ENCODE results near the gene CEND1.

CEND1 gene

DNA sequence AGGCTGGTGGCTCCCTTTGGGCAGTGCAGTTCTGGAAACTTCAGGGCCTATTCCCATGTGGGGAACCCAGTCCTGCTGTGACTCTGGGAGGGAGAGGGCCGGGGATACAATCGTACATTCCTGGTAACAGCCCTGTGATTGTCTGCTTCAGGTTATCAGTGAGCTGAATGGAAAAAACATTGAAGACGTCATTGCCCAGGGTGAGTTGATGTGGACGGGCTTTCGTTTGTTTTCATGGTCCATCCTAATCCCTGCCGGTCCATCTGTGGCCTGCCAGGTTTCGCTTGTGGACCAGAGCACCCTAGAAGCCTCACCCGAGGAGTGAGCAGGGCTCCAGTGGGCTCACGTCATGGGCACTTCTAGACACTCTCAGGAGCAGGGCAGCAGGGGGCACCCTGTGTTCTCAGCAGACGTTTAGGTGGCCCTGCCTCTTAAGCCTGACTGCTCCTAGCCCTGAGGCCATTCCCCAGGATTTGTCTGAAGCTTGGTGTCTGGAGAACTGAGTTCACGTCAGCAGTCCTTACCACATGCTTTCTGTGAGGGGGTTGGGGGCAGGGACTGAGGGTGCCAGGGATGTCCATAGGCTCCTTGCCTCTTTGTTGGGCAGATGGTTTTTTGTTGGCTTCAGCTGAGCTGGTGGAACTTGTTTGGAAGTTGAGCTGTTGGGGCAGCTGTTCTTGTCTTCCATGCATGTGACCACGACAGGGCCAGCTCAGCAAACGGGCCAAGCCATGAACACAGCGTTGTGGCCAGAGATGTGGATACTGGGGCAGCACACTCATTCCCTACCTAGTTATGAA, 21.8 kb upstream of the CEND1 start:
- no peak for DNase-seq (ENCODE audit: low read depth)

DNA sequence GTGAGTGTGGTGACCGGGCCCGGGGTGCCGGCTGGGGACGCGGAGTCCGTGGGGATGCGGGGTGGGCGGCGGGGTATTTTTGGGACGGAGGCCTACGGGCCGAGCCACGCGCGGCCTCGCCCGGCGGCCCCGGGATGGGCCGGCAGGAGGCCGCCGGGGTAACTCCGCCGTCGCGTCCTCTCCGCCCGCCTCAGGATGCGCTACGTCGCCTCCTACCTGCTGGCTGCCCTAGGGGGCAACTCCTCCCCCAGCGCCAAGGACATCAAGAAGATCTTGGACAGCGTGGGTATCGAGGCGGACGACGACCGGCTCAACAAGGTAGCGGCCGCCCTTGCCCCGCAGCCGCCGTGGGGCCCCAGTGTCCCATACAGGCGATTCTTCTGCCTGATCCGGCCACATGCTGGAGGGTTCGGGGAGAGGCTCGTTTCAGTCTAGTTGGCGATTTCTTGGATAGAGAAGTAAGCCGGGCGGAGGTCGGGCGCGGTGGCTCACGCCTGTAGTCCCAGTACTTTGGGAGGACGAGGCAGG, 20.2 kb upstream of the CEND1 start:
- DNase-seq (ENCODE audit: low read depth): no peak

DNA sequence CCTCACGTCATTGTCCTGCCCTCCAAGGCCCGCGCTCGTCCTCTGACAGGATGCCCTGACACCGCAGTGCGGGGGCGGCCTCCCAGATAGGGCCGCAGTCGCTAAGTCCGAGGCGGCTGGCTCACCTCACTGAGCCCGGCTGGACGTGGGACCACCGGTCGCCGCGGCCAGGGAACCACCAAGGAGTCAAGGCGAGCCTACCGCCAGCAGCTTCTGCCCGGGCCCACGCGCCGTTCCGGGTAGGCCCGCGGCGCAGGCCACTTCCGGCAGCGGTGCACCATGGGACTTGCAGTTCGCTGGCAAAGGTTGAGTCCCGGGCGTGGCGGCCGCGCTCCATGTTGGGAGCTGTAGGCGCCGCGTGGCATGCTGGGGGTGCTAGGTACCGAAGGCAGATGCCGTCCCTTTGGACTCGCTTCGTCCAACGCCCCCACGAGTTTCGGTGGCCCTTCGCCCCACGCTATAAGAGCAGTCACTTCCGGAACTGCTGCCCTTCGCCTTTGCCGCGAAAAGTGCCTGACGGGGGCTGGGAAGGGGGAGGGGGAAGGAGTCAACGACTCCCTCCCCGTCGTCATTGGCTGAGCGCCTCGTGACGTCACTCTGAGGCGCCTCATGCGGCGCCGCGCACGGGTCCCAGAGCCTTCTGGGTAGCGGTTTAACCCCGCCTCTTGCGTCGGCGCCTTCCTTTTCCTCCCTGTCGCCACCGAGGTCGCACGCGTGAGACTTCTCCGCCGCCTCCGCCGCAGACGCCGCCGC, 19.6 kb upstream of the CEND1 start, which contains the start of gene RPLP2:
RPLP2 (plus strand) TSS at position 681 of the 753 bp plus-strand sequence. CDS start 268 bp downstream, outside the sequence.
- peak; percentile 98 for DNase-seq (ENCODE audit: low read depth)

DNA sequence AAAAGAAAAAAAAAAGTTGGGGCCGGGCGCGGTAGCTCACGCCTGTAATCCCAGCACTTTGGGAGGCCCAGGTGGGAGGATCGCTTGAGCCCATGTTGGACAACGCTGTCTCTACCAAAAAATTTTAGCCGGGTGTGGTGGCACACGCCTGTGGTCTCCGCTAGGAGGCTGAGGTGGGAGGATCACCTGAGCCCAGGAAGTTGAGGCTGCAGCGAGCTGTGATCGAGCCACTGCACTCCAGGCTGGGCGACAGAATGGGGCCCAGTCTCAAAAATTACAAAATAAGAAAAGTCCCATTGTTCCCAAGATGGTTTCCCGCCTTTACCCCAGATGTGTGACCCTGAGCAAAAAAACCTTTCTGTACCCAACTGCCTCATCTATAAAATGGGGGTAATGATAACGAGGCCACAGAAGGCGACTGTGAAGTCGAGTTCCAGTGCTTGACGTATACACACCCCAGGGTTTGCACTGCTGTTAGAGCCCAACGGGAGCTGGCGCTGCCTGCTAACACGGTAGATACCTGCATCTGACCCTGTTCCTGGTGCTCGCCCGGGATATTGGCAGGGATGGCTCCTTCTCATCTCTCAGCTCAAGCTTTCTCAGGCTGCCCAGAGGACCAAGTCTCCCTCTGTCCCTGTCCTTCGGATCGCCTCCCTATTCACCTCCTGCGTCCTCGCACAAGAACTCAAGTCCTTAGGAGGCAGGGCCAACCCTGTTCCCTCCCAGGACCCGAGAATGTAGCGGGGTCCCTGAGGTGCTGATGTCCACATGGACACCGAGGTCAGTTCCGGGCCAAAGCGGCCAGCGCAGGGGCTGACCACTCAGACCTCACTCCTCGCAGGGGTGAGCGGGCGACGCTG, 18.8 kb upstream of the CEND1 start:
- no peak for DNase-seq (ENCODE audit: low read depth)

DNA sequence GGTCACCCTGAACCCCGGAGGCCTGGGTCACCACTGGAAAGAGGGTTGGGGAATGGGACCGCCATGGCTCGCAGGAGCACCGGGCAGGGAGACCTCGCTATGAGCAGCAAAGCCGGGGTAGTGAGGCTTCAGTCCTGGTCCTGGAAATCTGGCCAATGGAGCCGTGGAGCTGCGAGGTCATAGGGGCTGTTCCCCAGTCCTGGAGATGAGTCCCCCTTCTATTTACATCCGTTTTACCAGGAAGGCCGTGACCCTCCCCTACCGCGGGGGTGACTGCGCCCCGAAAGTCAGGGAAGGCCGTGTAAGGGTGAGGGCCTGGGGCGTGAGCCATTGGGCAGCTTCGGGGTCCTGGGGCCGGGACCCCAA, 14.7 kb upstream of the CEND1 start:
- DNase-seq (ENCODE audit: low read depth): no peak

DNA sequence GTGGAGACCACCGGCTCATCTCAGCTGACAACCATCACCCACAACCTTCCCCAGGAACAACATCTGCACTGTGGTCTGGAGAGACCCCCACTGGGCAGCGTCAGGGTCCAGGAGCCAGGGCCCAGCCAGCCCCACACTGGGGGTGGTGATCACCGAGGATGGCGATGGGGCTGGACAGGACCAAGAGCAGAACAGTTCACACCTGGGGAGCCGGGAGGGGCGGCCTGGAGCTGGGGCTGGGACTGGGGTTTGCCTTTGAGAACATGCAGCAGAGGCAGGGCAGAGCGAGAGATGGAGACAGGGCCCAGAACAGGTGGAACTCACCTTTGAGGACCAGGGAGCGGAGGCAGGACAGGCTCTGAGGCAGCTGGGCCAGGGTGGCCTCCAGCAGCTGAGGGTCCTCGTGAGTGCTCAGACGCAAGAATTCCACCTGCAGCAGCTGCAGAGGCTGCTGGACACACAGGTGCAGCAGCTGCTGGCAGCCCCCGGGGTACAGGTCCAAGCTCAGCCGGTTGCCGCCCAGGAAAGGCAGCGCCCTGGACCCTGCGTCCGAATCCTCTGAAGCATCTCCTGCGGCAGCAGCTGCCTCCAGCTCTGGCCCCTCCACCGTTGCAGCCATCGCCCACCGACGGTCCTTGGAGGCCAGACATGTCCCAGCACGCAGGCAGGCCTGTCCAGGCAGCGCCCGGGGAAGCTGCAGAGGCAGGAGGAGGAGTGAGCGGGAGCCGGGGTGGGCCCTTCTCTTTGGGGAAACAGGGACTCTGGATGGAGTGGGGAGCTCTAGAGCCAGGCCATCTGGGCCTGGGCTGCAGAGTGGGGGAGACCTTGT, 14.1 kb upstream of the CEND1 start:
- DNase-seq (ENCODE audit: low read depth): no peak

DNA sequence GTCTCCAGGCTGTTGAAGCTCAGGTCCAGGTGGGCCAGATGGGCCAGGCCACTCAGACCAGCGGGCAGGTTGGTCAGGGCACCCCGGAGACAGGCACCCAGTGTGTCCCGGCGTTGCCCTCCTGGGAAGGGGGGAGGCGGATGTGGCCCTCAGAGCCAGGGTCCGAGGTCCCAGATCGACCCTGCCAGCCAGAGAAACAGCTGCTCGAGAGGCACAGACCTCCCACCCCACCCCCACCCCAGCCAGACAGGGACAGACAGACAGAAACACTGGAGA, 13.5 kb upstream of the CEND1 start:
- no peak for DNase-seq (ENCODE audit: low read depth)

DNA sequence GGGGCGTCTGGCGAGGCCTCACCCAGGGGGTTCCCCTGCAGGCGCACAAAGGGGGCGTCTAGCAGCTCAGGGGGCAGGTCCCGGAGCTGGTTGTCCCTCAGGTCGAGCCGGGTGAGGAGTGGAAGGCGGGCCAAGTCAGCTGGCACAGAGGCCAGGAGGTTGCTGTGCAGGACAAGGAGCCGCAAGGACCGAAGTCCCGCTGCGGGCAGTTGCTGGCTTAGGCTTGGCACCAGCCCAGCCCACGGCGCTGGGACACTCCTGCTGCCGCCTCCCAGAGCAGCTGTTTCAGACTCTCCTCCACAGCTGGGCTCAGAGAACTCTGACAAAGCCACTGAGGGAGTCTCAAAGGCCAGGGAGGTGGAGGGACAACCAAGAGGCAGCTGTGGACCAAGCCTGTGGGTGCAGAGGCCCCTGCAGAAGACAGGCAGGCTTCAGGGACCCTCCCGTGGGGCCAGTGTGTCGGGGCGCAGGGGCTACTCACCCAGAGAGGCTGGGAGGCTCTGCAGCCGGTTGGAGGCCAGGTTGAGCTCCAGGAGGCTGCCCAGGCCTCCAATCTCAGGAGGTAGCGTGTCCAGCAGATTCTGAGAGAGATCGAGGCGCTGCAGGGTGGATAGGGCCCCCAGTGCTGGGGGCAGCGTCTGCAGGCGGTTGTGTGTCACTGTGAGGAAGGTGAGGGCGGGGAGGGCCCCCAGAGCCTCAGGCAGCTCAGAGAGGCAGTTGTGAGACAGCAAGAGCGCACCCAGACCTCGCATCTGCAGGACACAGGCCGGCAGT, 13.0 kb upstream of the CEND1 start:
- DNase-seq (ENCODE audit: low read depth): no peak

DNA sequence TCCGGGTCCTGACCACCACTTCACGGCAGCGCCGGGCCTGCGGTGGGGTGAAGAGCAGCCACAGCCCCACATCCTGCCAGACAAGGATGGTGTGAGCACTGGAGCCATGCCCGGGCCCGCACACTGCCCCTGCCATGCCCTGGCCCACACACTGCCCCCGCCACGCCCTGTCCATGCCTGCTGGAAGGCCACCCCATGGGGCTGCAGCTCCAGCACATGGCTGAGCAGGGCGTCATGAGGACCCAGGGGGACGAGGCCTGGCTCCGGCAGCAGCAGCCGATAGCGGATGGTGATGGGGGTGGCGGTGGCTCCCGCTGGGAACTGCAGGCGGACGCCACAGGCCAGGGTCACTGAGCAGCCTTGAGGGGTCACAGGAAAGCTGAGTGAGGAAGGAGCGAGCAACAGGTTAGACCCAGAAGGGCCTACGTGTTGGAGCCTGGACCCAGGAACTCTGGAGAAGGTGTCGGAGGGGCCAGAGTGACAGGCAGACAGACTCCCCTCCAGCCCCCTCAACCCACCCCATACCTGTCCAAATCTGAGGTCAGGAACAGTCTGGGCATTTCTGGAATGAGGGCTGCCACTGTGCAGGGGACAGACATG, 12.2 kb upstream of the CEND1 start:
- DNase-seq (ENCODE audit: low read depth): no peak

DNA sequence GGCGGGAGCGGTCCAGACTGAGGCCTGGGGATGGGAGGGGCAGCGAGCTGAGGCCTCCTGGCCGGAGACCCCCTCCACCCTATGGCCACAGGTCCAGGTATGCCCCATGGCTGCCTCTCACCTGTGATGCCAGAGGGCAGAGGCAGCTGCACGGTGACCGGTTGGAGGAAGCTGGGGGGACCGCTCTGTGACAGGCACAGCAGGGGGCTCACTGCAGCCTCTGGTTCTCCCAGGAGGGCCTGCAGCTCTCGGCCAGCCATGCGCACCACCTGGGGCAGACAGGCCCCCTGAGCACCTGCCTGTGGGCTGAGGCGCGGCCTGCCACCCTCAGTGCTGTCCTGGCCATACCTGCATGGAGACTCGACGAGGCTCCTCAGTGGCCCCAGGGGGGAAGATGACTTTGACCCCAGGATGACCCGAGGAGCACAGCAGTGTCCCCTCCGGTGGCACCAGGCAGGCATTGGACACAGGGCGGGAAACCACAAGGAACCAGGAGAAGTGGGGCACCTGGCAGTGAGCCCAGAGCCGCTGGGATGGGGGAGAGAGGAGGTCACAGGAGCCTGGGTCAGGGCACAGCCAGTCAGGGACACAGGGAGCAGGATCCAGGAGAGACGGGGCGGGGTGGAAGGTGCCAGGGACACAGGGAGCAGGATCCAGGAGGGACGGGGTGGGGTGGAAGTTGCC, 11.3 kb upstream of the CEND1 start:
- no peak for DNase-seq (ENCODE audit: low read depth)

DNA sequence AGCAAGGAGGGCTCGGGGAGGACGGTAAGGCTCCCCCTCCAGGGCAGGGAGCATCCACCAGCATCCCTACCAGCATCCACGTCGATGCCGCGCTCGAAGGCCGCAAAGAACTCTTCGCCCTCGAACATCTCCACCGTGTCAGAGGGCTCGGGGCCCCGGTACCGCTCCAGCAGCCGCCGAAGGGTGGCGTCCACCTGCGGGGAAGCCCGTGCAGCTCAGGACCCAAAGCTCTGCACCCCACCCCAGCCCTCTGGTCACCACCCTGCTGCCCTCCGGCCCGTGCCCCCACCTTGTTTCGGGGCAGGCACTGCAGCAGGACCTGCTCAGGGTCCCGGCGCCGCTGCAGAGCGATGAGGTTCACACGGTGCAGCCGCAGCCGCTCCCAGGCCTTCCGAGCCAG, 10.6 kb upstream of the CEND1 start:
- no peak for DNase-seq (ENCODE audit: low read depth)

DNA sequence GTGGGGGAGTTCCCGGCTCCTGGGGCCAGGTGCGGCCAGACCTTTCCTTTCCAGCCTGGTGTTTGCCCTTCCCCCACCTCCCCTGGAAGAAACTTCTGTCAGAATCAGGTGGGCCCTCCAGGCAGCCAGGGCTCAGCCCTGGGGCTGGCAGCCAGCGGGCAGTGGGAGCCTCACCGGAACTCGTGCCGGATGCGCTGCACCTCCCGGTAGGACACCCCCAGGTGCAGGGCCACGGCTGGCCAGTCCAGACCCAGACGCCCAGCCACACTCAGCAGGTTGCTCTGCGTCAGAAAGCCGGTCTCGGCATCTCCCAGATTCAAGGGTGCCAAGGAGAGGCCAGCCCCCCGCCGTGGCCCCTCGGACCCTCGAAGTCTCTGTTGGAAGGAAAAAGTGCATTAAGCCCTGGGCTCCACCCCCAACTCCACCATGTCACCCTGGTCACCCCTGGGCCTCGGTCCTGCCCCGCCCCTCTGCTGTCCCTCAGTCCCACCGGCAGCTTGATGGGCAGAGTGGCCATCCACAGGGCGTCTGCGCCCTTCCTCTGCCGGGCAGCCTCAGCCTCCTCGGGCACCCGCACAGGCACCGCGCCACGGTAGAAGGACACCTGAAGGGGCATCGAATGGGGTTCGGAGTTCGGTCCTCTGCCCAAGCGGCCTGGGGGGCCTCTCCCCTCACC, 9.9 kb upstream of the CEND1 start:
- DNase-seq (ENCODE audit: low read depth): no peak

DNA sequence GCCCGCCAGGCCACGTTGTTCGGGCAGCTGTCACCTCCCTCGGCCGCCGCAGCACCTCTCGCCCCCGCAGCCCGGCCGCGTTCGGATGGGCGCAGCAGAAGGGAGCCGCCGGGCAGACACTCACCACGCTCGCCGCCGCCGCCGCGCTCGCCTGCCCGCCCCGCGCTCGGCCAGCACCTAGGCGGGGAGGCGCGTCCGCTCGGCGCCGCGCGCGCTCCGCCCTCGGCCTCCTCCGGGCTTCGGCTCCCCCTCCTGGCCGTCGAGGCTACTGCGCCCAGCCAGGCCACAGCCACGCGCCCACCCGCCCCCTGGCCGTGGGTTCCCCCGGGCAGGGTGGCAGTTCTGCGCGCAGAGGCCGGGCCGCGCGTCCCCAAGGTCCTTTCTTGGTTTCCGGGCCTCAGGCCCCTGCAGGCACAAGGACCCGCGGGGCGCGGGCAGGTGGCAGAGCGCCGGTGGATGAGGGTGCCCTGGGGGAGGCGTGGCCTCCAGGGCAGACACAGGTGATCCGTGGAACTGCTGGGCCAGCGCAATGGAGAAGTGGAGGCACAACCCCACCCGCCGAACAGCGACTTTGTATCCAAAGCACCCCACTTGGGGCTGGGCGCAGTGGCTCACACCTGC, 8.3 kb upstream of the CEND1 start, which contains the start of gene SLC25A22:
SLC25A22 (minus strand) TSS at position 189 of the 621 bp plus-strand sequence. CDS start 3,275 bp downstream, outside the sequence.
- DNase-seq (ENCODE audit: low read depth): peak; percentile 76

DNA sequence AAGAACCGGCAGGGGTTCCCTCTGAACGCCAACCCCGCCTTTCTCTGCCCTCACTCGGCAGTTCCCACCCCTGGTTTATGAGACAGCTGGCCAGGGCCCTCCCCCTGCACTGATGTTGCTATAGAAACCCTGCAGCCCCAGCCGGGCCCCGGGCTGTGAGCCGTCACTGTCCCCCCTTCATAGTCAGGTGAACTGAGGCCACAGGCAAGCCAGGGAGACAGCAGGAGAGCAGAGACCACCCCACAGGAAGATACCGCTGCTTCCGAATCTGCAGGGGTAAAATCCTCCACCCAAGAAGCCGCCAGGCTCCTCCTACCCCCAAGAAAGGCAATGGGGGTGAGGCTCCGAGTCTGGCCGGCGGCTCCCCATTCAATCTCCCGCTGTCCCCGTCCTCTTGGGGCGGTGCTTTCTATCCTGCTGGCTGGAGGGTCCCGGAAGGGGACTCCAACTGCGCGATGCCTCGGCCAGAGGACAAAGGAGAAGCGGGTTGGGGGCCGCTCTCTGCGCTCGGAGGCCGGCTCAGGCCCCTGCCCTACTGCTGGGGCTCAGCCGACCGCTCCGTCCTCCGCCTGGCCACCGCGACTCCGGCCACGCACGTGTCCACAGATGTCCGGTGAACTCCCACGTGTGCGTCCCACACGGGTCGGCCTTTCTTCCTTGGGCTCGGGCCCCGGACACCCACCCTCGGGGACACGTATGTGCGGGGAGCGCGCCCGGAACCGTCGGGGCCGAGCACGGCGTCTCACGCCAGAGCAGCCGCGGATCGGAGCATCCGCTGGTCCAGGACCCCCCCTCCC, 7.6 kb upstream of the CEND1 start:
- peak; percentile 57 for DNase-seq (ENCODE audit: low read depth)

DNA sequence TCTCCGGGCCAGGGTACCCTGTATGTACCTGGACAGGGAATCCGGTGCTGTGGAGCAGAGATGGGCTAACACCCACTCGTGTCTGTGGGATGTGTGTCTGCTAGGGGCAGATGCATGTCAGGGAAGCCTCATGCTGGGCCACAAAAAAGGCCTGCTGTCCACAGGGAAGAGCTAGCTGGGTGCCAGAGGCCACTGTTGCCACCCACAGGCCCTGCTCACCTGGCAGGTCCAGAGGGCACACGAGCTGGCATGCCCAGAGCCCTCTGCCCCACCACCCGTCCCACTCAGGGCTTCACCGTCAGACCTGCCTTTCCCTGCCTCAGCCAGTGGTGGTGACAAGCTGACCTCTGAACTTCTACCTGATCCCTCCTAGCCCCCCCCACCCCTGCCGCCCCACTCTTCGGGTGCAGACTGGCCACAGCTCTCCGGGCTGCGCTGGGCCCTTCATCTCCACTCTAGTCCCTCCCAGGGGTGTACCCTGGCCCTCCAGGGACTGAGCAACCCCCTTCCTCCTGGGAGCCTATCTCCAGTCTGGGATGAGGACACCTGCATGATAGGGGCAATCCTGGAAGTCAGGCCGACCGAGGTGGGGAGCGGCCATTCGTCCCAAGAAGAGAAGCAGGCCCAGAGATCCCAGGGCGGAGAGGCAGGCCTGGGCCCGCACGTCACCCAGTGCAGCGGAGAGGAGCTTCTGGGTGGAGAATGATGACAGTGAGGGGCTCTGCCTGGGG, 6.8 kb upstream of the CEND1 start:
- DNase-seq (ENCODE audit: low read depth): no peak

DNA sequence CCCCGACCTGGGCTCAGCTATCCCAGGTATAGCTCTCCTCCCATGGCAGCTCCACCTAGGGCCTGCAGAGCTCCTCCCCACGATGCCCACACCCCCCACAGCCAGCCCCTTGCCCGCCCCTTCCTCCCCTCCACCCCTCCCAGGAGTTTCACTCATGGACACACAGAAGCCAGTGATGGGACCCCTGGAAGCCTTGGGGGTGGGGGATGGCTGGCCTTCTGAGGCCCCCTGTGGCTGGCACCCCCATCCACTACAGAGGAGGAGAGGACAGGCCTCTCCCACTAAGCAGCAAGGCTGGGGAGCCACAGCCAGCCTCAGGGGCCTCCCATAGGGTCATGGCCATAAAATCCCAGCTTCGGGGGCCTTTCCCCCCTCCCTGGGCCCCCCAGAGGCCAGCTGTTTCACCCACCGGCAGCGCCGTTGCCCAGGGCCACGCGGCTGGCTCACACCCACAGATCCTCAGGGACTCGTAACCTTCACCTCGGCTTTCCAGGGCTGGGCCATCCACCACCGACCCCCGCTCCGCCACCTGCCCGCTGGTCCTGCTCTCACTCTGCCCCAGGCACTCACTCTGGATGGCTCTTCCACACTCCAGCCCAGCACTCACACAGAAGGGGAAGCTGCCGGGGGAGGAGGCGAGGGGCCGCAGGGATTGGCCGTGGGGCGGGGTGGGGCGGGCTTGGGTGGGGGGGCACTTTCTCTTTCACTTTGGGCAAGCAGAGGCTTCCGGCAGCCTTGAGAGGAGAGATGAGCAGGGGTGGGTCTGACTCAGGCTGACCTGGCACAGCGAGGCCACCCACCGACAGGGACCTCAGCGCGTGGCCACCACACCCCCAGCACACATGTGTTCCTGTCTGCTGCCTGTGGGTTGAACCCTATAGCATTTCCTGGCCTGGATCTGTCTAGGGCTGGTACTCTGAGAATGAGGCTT, 6.0 kb upstream of the CEND1 start:
- DNase-seq (ENCODE audit: low read depth): peak; percentile 46
